Uterus (tissue), 2 donors: Measurements from ENCODE around the gene RALGPS2.

Experiments
- CTCF ChIP-seq, 4 experiments: fragments of 200-600 bp in 2 of 4; fragments of 450-650 bp in 2 of 4; sonication (generic) in 2 of 4; IDR thresholded peaks; one replicate each; pipeline ENCODE4 v1.5.1; 2016 to 2019; ENCODE audit warnings: antibody characterized with exemption in 4 of 4, mild to moderate bottlenecking in 2 of 4, moderate library complexity in 1 of 4
- POLR2A ChIP-seq, 2 donors: fragments of 450-650 bp; IDR thresholded peaks; one replicate each; pipeline ENCODE4 v1.6.1; 2016; ENCODE audit warnings: antibody characterized with exemption in 2 of 2, mild to moderate bottlenecking in 1 of 2, moderate library complexity in 1 of 2

DNA sequence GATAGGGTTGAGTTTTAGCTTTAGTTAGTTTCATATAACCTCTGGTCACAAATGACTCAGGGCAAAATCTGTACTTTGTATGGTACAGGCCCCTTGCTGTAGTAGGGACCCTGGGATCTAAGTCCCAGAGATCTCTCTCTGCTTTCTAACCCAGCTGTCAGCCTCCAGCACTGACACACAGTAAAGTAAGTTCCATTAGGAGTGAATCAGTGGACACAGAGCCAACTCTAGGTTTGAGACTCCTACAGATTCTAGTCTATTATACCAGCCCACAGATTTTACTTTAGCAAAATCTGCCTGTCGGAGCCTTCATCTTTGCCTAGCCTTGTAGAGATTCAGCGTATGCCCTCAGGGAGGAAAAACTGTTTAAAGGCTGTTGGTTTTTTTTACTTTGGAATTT, 93.4 kb downstream of the RALGPS2 start:
- no peak for TF ChIP-seq POLR2A (IDR thresholded peaks at IDR 0.05)
- no peak for TF ChIP-seq CTCF (IDR thresholded peaks at IDR 0.05)
